LNCAP (cell line): ENCODE results near the gene SUMF1.

Experiments used
- TF ChIP-seq, protein P1 (sequence below): fragments of 450-650 bp; IDR thresholded peaks from 2 replicates; pipeline ENCODE4 v1.5.1; 2017; ENCODE audit warnings: mild to moderate bottlenecking

The SUMF1 gene

GRCh38 chr3:4426782-4427344, 40.2 kb downstream of the SUMF1 start:
- TF ChIP-seq, protein P1, sequence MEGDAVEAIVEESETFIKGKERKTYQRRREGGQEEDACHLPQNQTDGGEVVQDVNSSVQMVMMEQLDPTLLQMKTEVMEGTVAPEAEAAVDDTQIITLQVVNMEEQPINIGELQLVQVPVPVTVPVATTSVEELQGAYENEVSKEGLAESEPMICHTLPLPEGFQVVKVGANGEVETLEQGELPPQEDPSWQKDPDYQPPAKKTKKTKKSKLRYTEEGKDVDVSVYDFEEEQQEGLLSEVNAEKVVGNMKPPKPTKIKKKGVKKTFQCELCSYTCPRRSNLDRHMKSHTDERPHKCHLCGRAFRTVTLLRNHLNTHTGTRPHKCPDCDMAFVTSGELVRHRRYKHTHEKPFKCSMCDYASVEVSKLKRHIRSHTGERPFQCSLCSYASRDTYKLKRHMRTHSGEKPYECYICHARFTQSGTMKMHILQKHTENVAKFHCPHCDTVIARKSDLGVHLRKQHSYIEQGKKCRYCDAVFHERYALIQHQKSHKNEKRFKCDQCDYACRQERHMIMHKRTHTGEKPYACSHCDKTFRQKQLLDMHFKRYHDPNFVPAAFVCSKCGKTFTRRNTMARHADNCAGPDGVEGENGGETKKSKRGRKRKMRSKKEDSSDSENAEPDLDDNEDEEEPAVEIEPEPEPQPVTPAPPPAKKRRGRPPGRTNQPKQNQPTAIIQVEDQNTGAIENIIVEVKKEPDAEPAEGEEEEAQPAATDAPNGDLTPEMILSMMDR = no peak

GRCh38 chr3:4426261-4426781, 40.7 kb downstream of the SUMF1 start:
- TF ChIP-seq, protein P1 = no peak

GRCh38 chr3:4425707-4426106, 41.4 kb downstream of the SUMF1 start:
- TF ChIP-seq, protein P1 = no peak

DNA sequence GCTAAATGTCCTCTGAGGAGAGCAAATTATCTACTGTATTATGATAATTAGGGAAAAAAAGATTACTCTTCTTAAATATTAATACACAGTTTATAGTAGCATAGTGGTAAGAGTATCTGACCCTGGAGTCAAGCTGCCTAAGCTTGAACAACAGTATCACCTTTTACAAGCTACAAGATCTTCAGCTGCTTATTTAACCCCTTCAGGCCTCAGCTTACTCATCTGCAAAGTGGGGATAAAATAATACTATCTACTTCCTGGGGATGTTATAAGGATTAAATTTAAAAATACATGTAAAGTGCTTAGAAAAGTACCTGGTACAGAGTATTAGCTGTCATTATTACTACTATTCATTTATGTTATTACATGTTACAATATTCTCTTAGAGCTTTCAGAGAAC, 42.0 kb downstream of the SUMF1 start:
- TF ChIP-seq, protein P1 = no peak

- TF ChIP-seq, protein P1 = no peak
These were observed 45.9 kb downstream of the SUMF1 start for GRCh38 chr3:4421121-4421520.

DNA sequence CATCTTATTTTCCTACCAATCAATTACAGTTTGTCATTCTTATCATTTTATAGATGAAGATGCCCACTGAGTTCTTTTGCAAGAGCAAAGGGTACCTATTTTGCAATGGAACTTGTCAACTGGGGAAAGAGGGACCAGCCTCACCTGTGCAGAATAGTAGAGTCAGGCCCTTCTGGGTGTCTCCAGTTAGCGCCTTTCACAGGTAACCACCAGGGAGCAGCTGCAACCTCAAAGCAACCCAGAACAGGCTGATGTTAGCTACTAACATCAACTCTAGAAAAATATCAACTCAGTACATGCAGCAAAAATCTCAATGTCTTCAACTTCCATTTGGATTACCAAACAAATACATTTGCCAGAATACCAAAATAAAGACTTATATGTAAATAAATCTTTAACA, 47.1 kb downstream of the SUMF1 start:
- TF ChIP-seq, protein P1 = no peak

DNA sequence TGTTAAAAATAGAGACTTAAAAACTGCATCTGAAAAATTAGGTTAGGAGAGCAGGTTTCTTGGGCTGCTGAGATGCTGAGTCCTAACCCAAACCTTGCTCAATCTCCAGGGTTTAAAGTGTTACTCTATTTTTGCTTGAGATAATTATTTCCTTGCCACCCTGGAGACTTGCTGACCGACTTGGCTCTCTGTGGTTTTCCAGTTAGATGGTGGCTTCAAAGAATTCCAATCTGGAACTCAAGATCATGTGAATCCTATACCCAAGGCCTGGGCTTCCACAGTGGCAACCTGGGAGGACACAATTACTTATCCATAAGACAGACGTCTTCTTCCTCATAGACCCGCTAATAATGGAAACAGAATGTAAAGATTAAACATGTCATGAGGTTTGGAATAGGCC, 47.7 kb downstream of the SUMF1 start:
- TF ChIP-seq, protein P1 = no peak

DNA sequence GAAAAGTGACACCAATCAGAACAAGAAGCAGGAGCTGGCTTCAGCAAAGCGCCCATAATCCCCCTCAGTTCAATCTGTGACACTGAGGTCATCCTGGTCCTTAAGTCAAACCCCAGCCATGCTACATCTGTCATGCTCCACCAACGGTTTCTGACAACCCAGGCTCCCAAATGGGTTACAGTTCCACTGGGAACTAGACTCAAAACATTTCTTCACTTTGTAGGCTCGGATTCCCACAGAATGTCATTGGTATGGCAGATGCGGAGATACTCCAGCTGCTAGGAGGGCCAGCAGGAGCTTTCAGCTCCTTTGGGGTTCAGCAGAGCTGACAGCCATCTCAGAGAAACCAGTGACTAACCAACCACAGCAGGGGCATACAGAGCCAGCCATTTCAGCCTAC, 48.9 kb downstream of the SUMF1 start:
- TF ChIP-seq, protein P1 = no peak
